Mucosa of descending colon (tissue), 3 donors: ENCODE results near the gene KNCN. TPM values are rescaled to one million over a fixed set of nuclear protein-coding genes. Genes with fewer than 3 reads are reported as not detected.

Source experiments
- ATAC-seq: fragments of 200-7000 bp; cut with Tn5 transposase; one replicate; pipeline ENCODE4 v1.9.1; 2020; ENCODE audit warnings: mild to moderate bottlenecking, moderate library complexity
- DNase-seq, 3 donors: peaks; one replicate each; pipeline ENCODE4 v3.0.0-alpha.2; 2020
- H3K36me3 ChIP-seq: fragments of 200-600 bp; one replicate; pipeline ENCODE4 v1.8.0; 2021; ENCODE audit warnings: low read depth, mild to moderate bottlenecking
- H3K4me1 ChIP-seq: fragments of 200-600 bp; one replicate; pipeline ENCODE4 v1.8.0; 2021; ENCODE audit warnings: low read depth, mild to moderate bottlenecking
- H3K4me3 ChIP-seq: fragments of 200-600 bp; one replicate; pipeline ENCODE4 v1.8.0; 2021; ENCODE audit warnings: mild to moderate bottlenecking
- H3K9me3 ChIP-seq: fragments of 200-600 bp; one replicate; pipeline ENCODE4 v1.8.0; 2021; ENCODE audit warnings: mild to moderate bottlenecking
- intact Hi-C, 2 donors: fragments of 100-400 bp; cut with DNase I in 1 of 2; cut with micrococcal nuclease in 1 of 2; formaldehyde crosslinking; loops; one replicate each; pipeline versions ENCODE4 v1.11.0 to v1.11.1; 2022; cut with DNase I, micrococcal nuclease
- total RNA-seq, 3 donors: library from RNA; stranded (reverse); fragmentation: NEBNext Ultra II Directional in 2 of 3; extraction: Animal tissue kit (Norgen Biotek cat#: 25700) in 2 of 3; gene quantifications; one replicate each; pipeline versions ENCODE4 v1.2.1 to v1.2.4, GENCODE V29; 2021 to 2023
- TF ChIP-seq, protein P1 (sequence below): fragments of 200-600 bp; IDR thresholded peaks from one replicate; pipeline ENCODE4 v1.8.0; 2022; ENCODE audit warnings: antibody characterized with exemption, mild to moderate bottlenecking
- donor health status: DM: no; HTN: no; CAD: no; lungs with moderate emphysema.
- donor health status: DM: no; HTN: no; CAD: no.
- donor health status: DM: no; HTN: yes; CAD: no.

Gene KNCN
- total RNA-seq, 3 donors from 2014 or later = not detected

DNA sequence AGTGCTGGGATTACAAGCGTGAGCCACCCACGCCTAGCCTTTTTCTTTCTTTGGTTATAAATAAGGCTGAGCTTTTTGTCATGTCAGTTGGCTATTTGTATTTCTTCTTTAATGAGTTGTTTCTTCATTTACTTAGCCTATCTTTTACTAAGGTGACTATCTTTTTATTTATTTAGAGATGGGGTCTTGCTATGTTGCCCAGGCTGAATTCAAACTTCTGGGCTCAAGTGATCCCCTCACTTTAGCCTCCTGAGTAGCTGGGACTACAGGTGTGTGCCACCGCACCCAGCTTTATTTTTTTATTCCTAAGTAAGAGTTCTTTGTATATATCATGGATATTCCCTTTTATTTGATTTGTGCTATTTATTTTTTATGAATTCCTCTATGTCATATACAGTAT lies 49.9 kb downstream of the KNCN start:
- H3K36me3 ChIP-seq = no peaks in the 10 kb centered on the region
- TF ChIP-seq, protein P1, sequence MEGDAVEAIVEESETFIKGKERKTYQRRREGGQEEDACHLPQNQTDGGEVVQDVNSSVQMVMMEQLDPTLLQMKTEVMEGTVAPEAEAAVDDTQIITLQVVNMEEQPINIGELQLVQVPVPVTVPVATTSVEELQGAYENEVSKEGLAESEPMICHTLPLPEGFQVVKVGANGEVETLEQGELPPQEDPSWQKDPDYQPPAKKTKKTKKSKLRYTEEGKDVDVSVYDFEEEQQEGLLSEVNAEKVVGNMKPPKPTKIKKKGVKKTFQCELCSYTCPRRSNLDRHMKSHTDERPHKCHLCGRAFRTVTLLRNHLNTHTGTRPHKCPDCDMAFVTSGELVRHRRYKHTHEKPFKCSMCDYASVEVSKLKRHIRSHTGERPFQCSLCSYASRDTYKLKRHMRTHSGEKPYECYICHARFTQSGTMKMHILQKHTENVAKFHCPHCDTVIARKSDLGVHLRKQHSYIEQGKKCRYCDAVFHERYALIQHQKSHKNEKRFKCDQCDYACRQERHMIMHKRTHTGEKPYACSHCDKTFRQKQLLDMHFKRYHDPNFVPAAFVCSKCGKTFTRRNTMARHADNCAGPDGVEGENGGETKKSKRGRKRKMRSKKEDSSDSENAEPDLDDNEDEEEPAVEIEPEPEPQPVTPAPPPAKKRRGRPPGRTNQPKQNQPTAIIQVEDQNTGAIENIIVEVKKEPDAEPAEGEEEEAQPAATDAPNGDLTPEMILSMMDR = no peak
- intact Hi-C loops = no loop called here
- H3K4me3 ChIP-seq = no peak overlapping the region
- ATAC-seq (no peak), DNase-seq (no peak)
- no peaks in the 10 kb centered on the region for H3K9me3 ChIP-seq
- no peaks in the 10 kb centered on the region for H3K4me1 ChIP-seq

DNA sequence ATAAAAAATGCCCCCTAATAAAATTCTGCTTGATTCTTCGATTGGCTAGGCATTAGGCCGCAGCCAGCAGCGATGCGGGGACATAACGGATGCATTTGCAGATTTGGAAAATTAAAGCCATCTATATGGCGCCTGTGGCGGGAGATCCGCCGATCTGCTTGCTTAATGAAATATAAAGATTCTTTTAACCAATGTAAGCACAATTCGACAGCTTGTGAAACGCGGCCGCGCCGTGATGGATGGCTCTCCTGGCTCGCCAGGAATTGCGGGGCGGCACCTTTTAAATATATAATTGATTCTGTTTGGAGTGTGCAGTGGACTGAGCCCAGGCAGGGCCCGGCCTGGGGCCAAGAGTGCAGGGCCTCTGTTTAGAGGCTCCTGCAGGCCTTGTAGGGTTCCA lies 53.8 kb downstream of the KNCN start:
- no peak overlapping the region for H3K4me3 ChIP-seq

GRCh38 chr1:46497020-46497419 lies 54.4 kb downstream of the KNCN start:
- Histone ChIP-seq H3K9me3 (no peaks in the 10 kb centered on the region), H3K4me3 (no peak overlapping the region), H3K4me1 (no peaks in the 10 kb centered on the region), H3K36me3 (no peaks in the 10 kb centered on the region)
- no peak for ATAC-seq
- DNase-seq = no peak
- TF ChIP-seq, protein P1 = no peak
- intact Hi-C loops = no loop called here

More for the DNA sequence above, 53.8 kb downstream of the KNCN start:
- Histone ChIP-seq H3K36me3 (no peaks in the 10 kb centered on the region), H3K9me3 (no peaks in the 10 kb centered on the region), H3K4me1 (no peaks in the 10 kb centered on the region)
- ATAC-seq = no peak
- intact Hi-C loops = no loop called here
- DNase-seq = no peak
- TF ChIP-seq, protein P1 = no peak

DNA sequence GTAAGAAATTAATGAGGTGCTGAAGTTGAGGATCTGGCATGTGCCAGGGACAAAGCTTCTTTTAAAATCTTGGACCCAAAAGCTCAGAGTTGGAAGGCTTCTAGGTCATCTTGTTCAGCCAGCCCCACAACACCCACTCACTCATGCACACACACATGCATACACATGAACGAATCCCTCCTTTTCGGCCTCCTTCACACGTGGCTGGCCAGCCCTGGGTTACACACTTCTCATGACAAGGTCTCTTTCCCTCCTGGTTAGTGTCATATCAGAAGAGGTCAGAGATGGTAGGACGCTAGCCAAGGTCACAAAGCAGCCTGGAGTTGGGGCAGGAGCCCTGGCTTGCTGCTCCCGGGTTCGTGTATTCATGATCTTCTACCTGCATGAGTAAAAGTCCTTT lies 54.9 kb downstream of the KNCN start:
- H3K9me3 ChIP-seq = no peaks in the 10 kb centered on the region
- H3K4me1 ChIP-seq = no peaks in the 10 kb centered on the region
- no peaks in the 10 kb centered on the region for H3K36me3 ChIP-seq
- intact Hi-C loops = no loop called here
- no peak for DNase-seq
- TF ChIP-seq, protein P1 = no peak
- H3K4me3 ChIP-seq = no peak overlapping the region
- no peak for ATAC-seq

DNA sequence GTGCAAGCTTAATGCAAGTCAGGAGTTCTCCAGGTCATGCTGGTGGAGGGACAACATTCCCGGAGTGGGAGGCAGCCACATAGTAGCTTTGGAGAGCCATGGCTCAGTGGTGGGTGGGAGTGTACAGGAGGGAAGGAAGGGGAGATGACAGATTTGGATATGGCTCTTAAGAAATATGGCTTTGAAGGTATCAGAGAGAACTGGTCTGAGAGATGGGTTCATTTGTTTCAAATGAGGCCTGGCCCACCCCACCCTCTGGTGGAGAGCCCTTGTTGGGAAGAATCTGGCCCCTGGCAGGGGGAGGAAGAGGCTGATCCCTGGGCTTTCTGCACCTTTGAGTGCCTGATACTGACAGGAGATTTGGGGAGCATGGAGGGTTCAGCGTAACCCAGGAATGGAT lies 55.7 kb downstream of the KNCN start:
- H3K4me1 ChIP-seq = no peaks in the 10 kb centered on the region
- H3K9me3 ChIP-seq = no peaks in the 10 kb centered on the region
- H3K4me3 ChIP-seq = no peak overlapping the region
- TF ChIP-seq, protein P1 = no peak
- intact Hi-C loops = no loop called here
- DNase-seq (no peak), ATAC-seq (no peak)
- no peaks in the 10 kb centered on the region for H3K36me3 ChIP-seq

Other genes starting within 250 kb of the KNCN start
- 10 to 100 TPM; 41.8 to 56.0 (median 43.1) TPM for gene LRRC41, start 248.0 kb downstream of the KNCN start, total RNA-seq
- 100 to 1,000 TPM; 266 to 387 (median 282) TPM for gene UQCRH, start 247.9 kb downstream of the KNCN start, total RNA-seq
- gene NSUN4, start 210.8 kb downstream of the KNCN start, total RNA-seq = 10 to 100 TPM; 18.5 to 20.6 (median 20.5) TPM
- gene FAAH, start 157.3 kb downstream of the KNCN start, total RNA-seq = 100 to 1,000 TPM in 1 of 3 donors, 10 to 100 TPM in 2; 51.7 to 130 (median 60.2) TPM
- not detected for gene DMBX1, start 61.8 kb downstream of the KNCN start, total RNA-seq
- 10 to 100 TPM; 51.5 to 65.7 (median 59.3) TPM for gene MKNK1, start 52.6 kb upstream of the KNCN start, total RNA-seq
- gene MOB3C, start 65.2 kb upstream of the KNCN start, total RNA-seq = 10 to 100 TPM; 15.4 to 24.4 (median 17.4) TPM
- 10 to 100 TPM; 49.7 to 54.9 (median 52.6) TPM for gene ATPAF1, start 116.7 kb upstream of the KNCN start, total RNA-seq
- not detected for gene TEX38, start 120.2 kb upstream of the KNCN start, total RNA-seq
- gene EFCAB14, start 167.5 kb upstream of the KNCN start, total RNA-seq = 100 to 1,000 TPM; 115 to 137 (median 122) TPM
- gene CYP4B1, start 247.4 kb upstream of the KNCN start, total RNA-seq = 10 to 100 TPM in 1 of 3 donors, 1 to 10 TPM in 1, under 1 TPM in 1; 0.98 to 11.0 (median 5.5) TPM